HUES6 (cell line): ENCODE measurements around the gene LXN.

Experiments used
- H3K27ac ChIP-seq: 2 replicates; pipeline ENCODE4 v1.7.0; 2013; ENCODE audit warnings: low read depth, mild to moderate bottlenecking, low read length, inconsistent platforms
- H3K27me3 ChIP-seq: 2 replicates; pipeline ENCODE4 v1.6.1; 2013; ENCODE audit warnings: low read length; ENCODE audit not compliant: control insufficient read depth, insufficient read depth
- H3K36me3 ChIP-seq: 2 replicates; pipeline ENCODE4 v1.6.1; 2013; ENCODE audit warnings: low read length; ENCODE audit not compliant: control insufficient read depth, insufficient read depth
- H3K4me1 ChIP-seq: 2 replicates; pipeline ENCODE4 v1.6.1; 2013; ENCODE audit warnings: low read length; ENCODE audit not compliant: control insufficient read depth, insufficient read depth
- H3K4me3 ChIP-seq: 2 replicates; pipeline ENCODE4 v1.5.1; 2013; ENCODE audit warnings: low read depth, low read length
- H3K9ac ChIP-seq: one replicate; pipeline ENCODE4 v1.6.1; 2013; ENCODE audit warnings: mild to moderate bottlenecking, low read length
- H3K9me3 ChIP-seq: 2 replicates; pipeline ENCODE4 v1.6.1; 2013; ENCODE audit warnings: low read depth, low read length; ENCODE audit not compliant: control insufficient read depth, insufficient read depth

LXN gene

DNA sequence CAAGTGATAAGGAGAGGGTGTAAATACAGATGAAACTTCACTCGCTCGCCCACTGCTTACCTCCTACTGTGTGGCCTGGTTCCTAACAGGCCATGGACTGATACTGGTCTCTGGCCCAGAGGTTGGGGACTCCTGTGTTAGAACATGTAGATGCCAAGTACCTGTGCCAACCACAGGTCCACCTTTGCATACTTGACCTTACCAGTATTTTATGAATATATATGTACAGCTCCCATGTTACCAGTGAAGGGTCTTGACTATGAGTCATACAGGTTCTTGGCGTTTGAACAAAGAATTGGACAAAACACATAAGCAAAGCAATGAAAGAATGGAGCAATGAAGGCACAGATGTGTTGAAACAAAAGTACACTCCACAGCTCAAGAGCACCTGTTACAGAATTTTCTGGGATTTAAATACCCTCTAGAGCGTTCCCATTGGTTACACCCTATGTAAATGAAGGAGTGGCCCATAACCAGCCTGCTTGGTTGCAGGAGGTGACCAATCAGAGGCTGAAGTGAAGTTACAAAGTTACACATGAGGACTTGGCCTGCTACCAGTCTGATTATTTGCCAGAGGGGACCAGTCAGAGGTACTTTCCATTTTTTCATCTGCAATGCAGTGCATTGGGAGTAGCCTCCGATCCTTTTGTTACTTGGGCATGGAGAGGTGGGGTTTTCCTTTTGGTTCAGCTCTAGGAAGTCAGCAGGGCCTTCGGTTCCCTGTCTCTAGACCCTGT, 29.8 kb downstream of the LXN start:
- Histone ChIP-seq H3K4me1 (no peaks in the 10 kb centered on the region), H3K9me3 (no peaks in the 10 kb centered on the region), H3K36me3 (peaks cover 18% of the 10 kb centered on the region), H3K27ac (no peak overlapping the region), H3K9ac (no peak overlapping the region), H3K27me3 (no peaks in the 10 kb centered on the region), H3K4me3 (no peak overlapping the region)

DNA sequence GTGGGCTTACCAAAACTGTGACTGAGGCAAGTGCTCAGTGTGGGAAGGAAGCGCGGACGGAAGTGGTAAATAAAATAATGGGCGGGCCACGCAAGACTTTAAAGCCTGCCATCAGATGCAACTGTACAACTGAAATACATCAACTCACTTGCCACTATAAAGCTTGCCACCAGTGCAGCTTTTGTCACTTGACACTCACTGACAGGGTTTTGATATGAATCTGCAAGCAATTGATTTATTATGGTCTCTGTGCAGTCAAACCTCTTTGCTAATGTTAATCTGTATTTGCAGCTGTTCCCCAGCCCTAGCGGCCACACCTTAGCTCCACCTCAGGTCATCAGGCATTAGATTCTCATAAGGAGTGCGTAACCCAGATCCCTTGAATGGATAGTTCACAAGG, 30.4 kb downstream of the LXN start:
- Histone ChIP-seq H3K9ac (no peak overlapping the region), H3K27me3 (no peaks in the 10 kb centered on the region), H3K4me3 (no peak overlapping the region), H3K36me3 (peaks cover 12% of the 10 kb centered on the region), H3K4me1 (no peaks in the 10 kb centered on the region), H3K27ac (no peak overlapping the region), H3K9me3 (no peaks in the 10 kb centered on the region)

DNA sequence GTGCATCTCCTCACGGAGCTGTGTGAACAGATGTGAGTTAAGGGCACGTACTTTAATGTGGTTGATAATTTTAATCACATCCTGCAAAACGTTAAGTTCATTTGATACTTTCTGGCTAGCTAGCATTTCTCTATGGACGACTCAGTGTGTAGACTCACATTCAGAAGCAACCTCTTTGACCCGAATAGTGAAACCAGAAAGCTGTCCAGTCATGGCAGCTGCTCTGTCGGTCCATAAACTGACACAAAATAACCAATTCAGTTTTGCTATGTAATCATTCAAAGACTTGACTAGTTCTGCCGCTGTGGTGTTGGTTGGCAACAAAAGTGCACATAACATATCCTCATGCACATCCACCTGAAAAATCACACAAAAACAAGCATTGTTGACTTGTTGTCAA, 31.8 kb downstream of the LXN start:
- H3K9me3 ChIP-seq = no peaks in the 10 kb centered on the region
- H3K27me3 ChIP-seq = no peaks in the 10 kb centered on the region
- H3K4me1 ChIP-seq = no peaks in the 10 kb centered on the region
- H3K4me3 ChIP-seq = no peak overlapping the region
- no peak overlapping the region for H3K27ac ChIP-seq
- no peaks in the 10 kb centered on the region for H3K36me3 ChIP-seq
- H3K9ac ChIP-seq = no peak overlapping the region

DNA sequence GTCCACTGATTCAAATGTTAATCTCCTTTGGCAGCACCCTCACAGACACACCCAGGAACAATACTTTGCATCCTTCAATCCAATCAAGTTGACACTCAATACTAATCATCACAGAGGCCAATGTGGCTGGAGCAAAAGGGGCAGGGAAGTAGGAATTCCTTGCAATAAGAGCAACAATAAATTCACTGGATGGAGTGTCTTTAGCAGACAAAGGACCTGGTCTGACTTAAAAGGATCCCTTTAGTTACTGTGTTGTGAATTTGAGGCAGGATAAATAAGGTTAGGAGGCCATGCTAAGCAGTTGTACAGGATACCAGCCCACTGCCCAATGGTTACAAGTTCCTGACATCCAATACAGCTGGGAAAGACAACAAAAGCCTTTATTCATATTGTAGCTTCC, 40.5 kb downstream of the LXN start:
- Histone ChIP-seq H3K9me3 (peaks cover 5% of the 10 kb centered on the region; the same call in 1 of the 2 replicates), H3K27ac (no peak overlapping the region), H3K9ac (no peak overlapping the region), H3K36me3 (no peaks in the 10 kb centered on the region), H3K4me3 (no peak overlapping the region), H3K27me3 (no peaks in the 10 kb centered on the region), H3K4me1 (peaks cover 9% of the 10 kb centered on the region)

DNA sequence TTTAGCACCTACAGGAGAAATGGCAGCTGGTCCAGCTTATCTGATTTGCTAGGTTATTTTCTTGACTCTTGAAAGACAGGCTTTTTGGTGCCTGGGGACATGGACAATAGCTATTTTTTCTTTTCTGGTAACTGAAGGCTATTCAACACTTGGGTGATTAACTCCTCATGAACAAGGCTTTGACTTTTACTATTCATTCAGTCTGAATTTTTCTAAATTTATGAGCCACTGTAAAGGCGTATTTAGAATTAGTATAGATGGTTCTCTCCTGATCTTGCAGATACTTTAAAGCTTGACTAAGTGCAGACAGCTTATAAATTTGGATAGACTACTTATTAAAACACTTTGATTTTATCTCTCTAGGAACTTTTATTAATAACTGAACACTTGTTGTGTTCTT, 46.6 kb downstream of the LXN start:
- no peak overlapping the region for H3K4me3 ChIP-seq
- no peaks in the 10 kb centered on the region for H3K36me3 ChIP-seq
- no peak overlapping the region for H3K27ac ChIP-seq
- peaks cover 11% of the 10 kb centered on the region; the same call in 1 of the 2 replicates for H3K9me3 ChIP-seq
- no peak overlapping the region for H3K9ac ChIP-seq
- no peaks in the 10 kb centered on the region for H3K27me3 ChIP-seq
- no peaks in the 10 kb centered on the region for H3K4me1 ChIP-seq

GRCh38 chr3:158617982-158618875, 54.2 kb downstream of the LXN start:
- no peaks in the 10 kb centered on the region for H3K36me3 ChIP-seq
- H3K27ac ChIP-seq = no peak overlapping the region
- no peaks in the 10 kb centered on the region for H3K4me1 ChIP-seq
- H3K4me3 ChIP-seq = no peak overlapping the region
- H3K27me3 ChIP-seq = no peaks in the 10 kb centered on the region
- peaks cover 48% of the 10 kb centered on the region for H3K9me3 ChIP-seq
- H3K9ac ChIP-seq = no peak overlapping the region
